Measurements from ENCODE around the gene OSTF1.

OSTF1 gene

DNA sequence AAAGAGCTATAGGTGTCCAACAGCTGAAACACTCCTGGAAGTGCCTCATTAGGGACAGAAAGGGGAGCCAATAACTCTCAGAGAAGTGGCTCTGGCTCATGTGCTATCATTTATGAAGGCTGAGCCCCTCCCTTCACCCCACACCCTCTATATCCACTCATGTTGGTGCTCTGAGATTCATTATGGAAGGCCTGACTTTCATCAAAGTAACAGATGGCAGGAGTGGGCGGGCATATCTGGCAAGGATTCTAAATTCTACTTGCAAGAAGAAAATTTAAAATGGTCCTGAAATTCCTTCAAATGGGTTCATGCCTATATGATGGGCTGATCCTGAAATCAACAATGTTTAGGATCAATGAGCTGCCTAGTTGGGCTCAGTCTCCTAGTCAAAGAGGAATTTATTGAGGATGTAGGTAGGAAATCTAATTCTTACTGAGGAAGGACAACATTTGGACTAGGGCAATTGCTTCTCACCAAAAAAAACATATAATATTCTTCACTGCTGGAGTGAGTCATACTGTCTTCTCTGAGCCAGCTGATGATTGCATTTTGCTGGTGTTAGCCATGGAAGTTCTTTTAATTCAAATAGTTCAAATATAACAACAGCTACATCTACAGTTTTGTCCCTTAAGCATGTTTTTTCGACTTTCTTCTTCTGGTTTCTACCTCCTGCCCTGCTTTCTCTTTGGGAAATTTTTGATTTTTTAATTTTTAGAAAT, 23.8 kb upstream of the OSTF1 start:
- Histone ChIP-seq H3K4me1 (ENCODE audit: control insufficient read depth, low read depth, low read length) (peaks cover 5% of the 10 kb centered on the region), H3K27ac (ENCODE audit: low read length) (no peak overlapping the region), H3K27me3 (ENCODE audit: control insufficient read depth, insufficient read depth, low read length) (no peaks in the 10 kb centered on the region), H3K36me3 (ENCODE audit: control insufficient read depth, low read depth, low read length) (no peaks in the 10 kb centered on the region), H3K9ac (ENCODE audit: low read length) (no peak overlapping the region), H3K9me3 (ENCODE audit: control insufficient read depth, low read depth, low read length) (no peaks in the 10 kb centered on the region), H3K4me3 (ENCODE audit: low read length) (no peak overlapping the region)

- peaks cover 6% of the 10 kb centered on the region for H3K4me1 ChIP-seq (ENCODE audit: control insufficient read depth, low read depth, low read length)
Observed at GRCh38 chr9:75065510-75065909, 22.8 kb upstream of the OSTF1 start.

DNA sequence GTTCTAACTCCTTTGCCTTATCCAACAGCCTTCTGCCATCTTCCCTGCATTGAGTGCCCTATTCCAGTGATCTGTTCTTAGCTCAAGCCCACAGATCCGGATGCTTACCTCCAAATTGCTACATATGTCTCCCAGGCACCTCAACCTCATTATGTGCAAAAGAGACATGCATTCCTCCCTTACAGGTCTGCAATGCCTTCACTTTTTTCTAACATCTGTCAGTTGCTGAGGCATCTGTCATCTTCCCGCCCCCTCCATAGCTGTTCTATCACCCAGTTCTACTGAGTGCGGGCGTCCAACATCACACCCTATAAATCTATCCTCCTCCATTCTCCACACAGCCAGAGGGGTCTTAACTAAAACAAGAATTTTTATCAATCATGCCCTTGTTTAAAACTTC, 20.4 kb upstream of the OSTF1 start:
- no peaks in the 10 kb centered on the region for H3K27me3 ChIP-seq (ENCODE audit: control insufficient read depth, insufficient read depth, low read length)
- H3K27ac ChIP-seq (ENCODE audit: low read length) = no peak overlapping the region
- no peaks in the 10 kb centered on the region for H3K36me3 ChIP-seq (ENCODE audit: control insufficient read depth, low read depth, low read length)

More at GRCh38 chr9:75065510-75065909, 22.8 kb upstream of the OSTF1 start:
- H3K27me3 ChIP-seq (ENCODE audit: control insufficient read depth, insufficient read depth, low read length) = no peaks in the 10 kb centered on the region
- H3K27ac ChIP-seq (ENCODE audit: low read length) = no peak overlapping the region
- H3K9me3 ChIP-seq (ENCODE audit: control insufficient read depth, low read depth, low read length) = no peaks in the 10 kb centered on the region
- H3K9ac ChIP-seq (ENCODE audit: low read length) = no peak overlapping the region
- H3K4me3 ChIP-seq (ENCODE audit: low read length) = no peak overlapping the region
- H3K36me3 ChIP-seq (ENCODE audit: control insufficient read depth, low read depth, low read length) = no peaks in the 10 kb centered on the region

GRCh38 chr9:75069171-75069570, 19.1 kb upstream of the OSTF1 start:
- H3K4me3 ChIP-seq (ENCODE audit: low read length) = no peak overlapping the region
- H3K36me3 ChIP-seq (ENCODE audit: control insufficient read depth, low read depth, low read length) = no peaks in the 10 kb centered on the region
- H3K4me1 ChIP-seq (ENCODE audit: control insufficient read depth, low read depth, low read length) = peaks cover 6% of the 10 kb centered on the region
- H3K27ac ChIP-seq (ENCODE audit: low read length) = no peak overlapping the region
- H3K9ac ChIP-seq (ENCODE audit: low read length) = no peak overlapping the region
- H3K9me3 ChIP-seq (ENCODE audit: control insufficient read depth, low read depth, low read length) = no peaks in the 10 kb centered on the region
- no peaks in the 10 kb centered on the region for H3K27me3 ChIP-seq (ENCODE audit: control insufficient read depth, insufficient read depth, low read length)

More for the DNA sequence above, 20.4 kb upstream of the OSTF1 start:
- Histone ChIP-seq H3K4me3 (ENCODE audit: low read length) (no peak overlapping the region), H3K9ac (ENCODE audit: low read length) (no peak overlapping the region), H3K4me1 (ENCODE audit: control insufficient read depth, low read depth, low read length) (peaks cover 6% of the 10 kb centered on the region), H3K9me3 (ENCODE audit: control insufficient read depth, low read depth, low read length) (no peaks in the 10 kb centered on the region)

DNA sequence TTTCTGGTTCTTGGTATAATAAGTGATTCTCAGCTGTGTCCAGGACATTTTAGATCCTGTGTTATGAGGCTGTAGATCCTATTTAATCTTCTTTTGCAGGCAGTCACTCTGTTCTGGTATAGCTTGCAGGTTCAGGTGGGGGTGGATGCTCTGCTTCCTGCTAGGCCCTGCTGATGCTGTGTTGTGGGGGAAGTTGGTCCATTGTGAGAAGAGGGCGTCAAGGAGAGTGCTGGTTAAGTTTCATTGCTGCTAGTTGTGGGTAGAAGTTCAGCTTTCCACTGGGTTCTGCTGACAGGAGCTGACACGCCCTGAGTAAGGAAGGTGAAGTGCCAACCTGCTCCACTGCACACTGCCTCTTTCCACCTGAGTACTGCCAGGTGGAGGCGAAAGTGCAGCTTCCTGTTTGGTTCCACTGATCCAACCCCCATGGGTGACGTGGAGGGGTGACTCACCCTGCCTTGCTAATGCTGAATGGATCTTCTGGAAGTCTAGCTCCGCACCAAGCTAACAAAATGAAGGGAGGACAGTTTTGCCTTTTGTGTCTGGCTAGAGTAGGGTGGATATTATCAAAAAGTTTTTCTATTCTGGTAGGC, 16.7 kb upstream of the OSTF1 start:
- Histone ChIP-seq H3K27me3 (ENCODE audit: control insufficient read depth, insufficient read depth, low read length) (no peaks in the 10 kb centered on the region), H3K4me1 (ENCODE audit: control insufficient read depth, low read depth, low read length) (peaks cover 6% of the 10 kb centered on the region), H3K36me3 (ENCODE audit: control insufficient read depth, low read depth, low read length) (no peaks in the 10 kb centered on the region), H3K9me3 (ENCODE audit: control insufficient read depth, low read depth, low read length) (no peaks in the 10 kb centered on the region), H3K27ac (ENCODE audit: low read length) (no peak overlapping the region), H3K4me3 (ENCODE audit: low read length) (no peak overlapping the region), H3K9ac (ENCODE audit: low read length) (no peak overlapping the region)

DNA sequence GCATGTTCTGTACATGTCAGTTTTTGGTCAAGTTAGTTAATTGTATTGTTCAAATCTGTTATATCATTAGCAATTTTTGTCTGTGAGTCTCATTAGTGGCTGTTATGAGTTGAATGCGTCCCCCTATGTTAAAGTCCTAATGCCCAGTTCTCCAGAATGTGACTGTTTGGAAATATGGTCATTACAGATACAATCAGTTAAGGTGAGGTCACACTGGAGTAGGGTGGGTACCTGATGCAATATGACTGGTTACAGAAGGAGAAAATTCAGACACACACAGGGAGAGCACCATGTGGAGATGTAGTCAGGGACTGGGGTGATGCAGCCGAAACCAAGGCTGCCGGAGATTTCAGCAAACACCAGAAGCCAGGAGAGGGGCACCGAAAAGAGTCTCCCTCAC, 15.4 kb upstream of the OSTF1 start:
- Histone ChIP-seq H3K9ac (ENCODE audit: low read length) (no peak overlapping the region), H3K27me3 (ENCODE audit: control insufficient read depth, insufficient read depth, low read length) (no peaks in the 10 kb centered on the region), H3K36me3 (ENCODE audit: control insufficient read depth, low read depth, low read length) (no peaks in the 10 kb centered on the region), H3K4me3 (ENCODE audit: low read length) (no peak overlapping the region), H3K27ac (ENCODE audit: low read length) (no peak overlapping the region), H3K4me1 (ENCODE audit: control insufficient read depth, low read depth, low read length) (peaks cover 6% of the 10 kb centered on the region), H3K9me3 (ENCODE audit: control insufficient read depth, low read depth, low read length) (no peaks in the 10 kb centered on the region)

- H3K27me3 ChIP-seq (ENCODE audit: control insufficient read depth, insufficient read depth, low read length) = no peaks in the 10 kb centered on the region
- H3K9ac ChIP-seq (ENCODE audit: low read length) = no peak overlapping the region
- H3K27ac ChIP-seq (ENCODE audit: low read length) = no peak overlapping the region
- no peaks in the 10 kb centered on the region for H3K9me3 ChIP-seq (ENCODE audit: control insufficient read depth, low read depth, low read length)
- H3K36me3 ChIP-seq (ENCODE audit: control insufficient read depth, low read depth, low read length) = no peaks in the 10 kb centered on the region
- peaks cover 6% of the 10 kb centered on the region for H3K4me1 ChIP-seq (ENCODE audit: control insufficient read depth, low read depth, low read length)
- no peak overlapping the region for H3K4me3 ChIP-seq (ENCODE audit: low read length)
Observed at GRCh38 chr9:75081632-75082031, 6.7 kb upstream of the OSTF1 start.

- Histone ChIP-seq H3K9ac (ENCODE audit: low read length) (no peak overlapping the region), H3K27ac (ENCODE audit: low read length) (no peak overlapping the region), H3K4me1 (ENCODE audit: control insufficient read depth, low read depth, low read length) (peaks cover 6% of the 10 kb centered on the region)
Observed at GRCh38 chr9:75083188-75083970, 4.9 kb upstream of the OSTF1 start.

DNA sequence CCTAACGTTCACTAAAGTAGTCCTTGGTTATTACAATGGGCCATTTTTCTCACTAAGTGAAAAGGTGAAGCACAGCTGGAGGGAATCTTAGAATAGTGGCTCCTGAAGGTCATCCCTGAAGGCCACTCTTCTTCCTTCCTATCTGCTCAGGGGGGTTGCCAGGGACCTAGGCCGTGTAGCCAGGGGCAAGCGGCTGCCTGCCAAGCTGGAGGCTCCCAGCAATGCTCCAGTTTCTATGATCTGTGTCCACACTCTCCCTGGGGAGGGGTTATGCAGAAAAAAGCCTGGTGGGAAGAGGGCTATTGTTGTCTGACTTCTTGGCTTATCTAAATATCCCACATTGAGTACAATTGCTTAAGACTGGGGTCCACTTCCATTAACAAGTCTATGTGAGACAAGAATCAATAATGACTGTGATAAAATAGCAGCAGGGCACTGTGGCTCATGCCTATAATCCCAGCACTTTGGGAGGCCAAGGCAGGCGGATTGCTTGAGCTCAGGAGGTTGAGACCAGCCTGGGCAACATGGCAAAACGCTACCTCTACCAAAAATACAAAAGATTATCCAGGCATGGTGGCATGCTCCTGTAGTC, 4.1 kb upstream of the OSTF1 start:
- Histone ChIP-seq H3K9me3 (ENCODE audit: control insufficient read depth, low read depth, low read length) (no peaks in the 10 kb centered on the region), H3K4me3 (ENCODE audit: low read length) (no peak overlapping the region), H3K27ac (ENCODE audit: low read length) (no peak overlapping the region), H3K9ac (ENCODE audit: low read length) (no peak overlapping the region), H3K36me3 (ENCODE audit: control insufficient read depth, low read depth, low read length) (no peaks in the 10 kb centered on the region), H3K27me3 (ENCODE audit: control insufficient read depth, insufficient read depth, low read length) (peaks cover under 1% of the 10 kb centered on the region), H3K4me1 (ENCODE audit: control insufficient read depth, low read depth, low read length) (peaks cover 6% of the 10 kb centered on the region)

More at GRCh38 chr9:75083188-75083970, 4.9 kb upstream of the OSTF1 start:
- no peaks in the 10 kb centered on the region for H3K36me3 ChIP-seq (ENCODE audit: control insufficient read depth, low read depth, low read length)
- no peaks in the 10 kb centered on the region for H3K9me3 ChIP-seq (ENCODE audit: control insufficient read depth, low read depth, low read length)
- H3K4me3 ChIP-seq (ENCODE audit: low read length) = no peak overlapping the region
- H3K27me3 ChIP-seq (ENCODE audit: control insufficient read depth, insufficient read depth, low read length) = no peaks in the 10 kb centered on the region

DNA sequence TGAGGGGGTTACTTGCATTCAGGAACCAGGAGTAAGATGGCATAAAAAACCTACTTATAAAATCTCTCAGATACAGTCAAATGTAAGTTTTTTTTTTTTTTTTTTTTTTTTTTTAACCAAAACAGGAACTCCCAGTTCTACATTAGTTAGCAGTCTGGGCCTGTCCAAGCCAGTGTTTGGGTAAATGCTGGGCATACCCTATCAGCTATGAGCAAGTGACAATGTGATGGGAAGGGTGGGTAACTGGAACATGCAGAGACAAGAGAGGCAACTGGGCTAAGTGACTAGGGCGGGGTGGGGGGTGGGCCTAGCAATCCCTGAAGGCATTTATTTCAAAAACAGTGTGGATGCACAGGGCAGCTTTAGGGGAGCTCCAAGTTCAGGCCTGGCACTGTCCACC, 2.7 kb upstream of the OSTF1 start:
- H3K9me3 ChIP-seq (ENCODE audit: control insufficient read depth, low read depth, low read length) = no peaks in the 10 kb centered on the region
- H3K27ac ChIP-seq (ENCODE audit: low read length) = no peak overlapping the region
- peaks cover 13% of the 10 kb centered on the region for H3K4me1 ChIP-seq (ENCODE audit: control insufficient read depth, low read depth, low read length)
- no peaks in the 10 kb centered on the region for H3K36me3 ChIP-seq (ENCODE audit: control insufficient read depth, low read depth, low read length)
- H3K4me3 ChIP-seq (ENCODE audit: low read length) = no peak overlapping the region
- H3K27me3 ChIP-seq (ENCODE audit: control insufficient read depth, insufficient read depth, low read length) = peaks cover 11% of the 10 kb centered on the region
- no peak overlapping the region for H3K9ac ChIP-seq (ENCODE audit: low read length)

- Histone ChIP-seq H3K4me3 (ENCODE audit: low read length) (peak overlapping the region; percentile 82), H3K4me1 (ENCODE audit: control insufficient read depth, low read depth, low read length) (peaks cover 13% of the 10 kb centered on the region), H3K27me3 (ENCODE audit: control insufficient read depth, insufficient read depth, low read length) (peaks cover 11% of the 10 kb centered on the region), H3K36me3 (ENCODE audit: control insufficient read depth, low read depth, low read length) (no peaks in the 10 kb centered on the region), H3K9me3 (ENCODE audit: control insufficient read depth, low read depth, low read length) (no peaks in the 10 kb centered on the region), H3K27ac (ENCODE audit: low read length) (no peak overlapping the region), H3K9ac (ENCODE audit: low read length) (peak overlapping the region; percentile 65)
Observed at GRCh38 chr9:75086541-75087288, 1.6 kb upstream of the OSTF1 start.
